G401.6 (cell line): ENCODE data around the gene MGST2.

Experiments
- FAIRE-seq: peaks from 2 replicates; lab custom pipeline; 2012; peaks lifted over from hg19 to GRCh38; lab: Jason Lieb, UNC

MGST2 gene

DNA sequence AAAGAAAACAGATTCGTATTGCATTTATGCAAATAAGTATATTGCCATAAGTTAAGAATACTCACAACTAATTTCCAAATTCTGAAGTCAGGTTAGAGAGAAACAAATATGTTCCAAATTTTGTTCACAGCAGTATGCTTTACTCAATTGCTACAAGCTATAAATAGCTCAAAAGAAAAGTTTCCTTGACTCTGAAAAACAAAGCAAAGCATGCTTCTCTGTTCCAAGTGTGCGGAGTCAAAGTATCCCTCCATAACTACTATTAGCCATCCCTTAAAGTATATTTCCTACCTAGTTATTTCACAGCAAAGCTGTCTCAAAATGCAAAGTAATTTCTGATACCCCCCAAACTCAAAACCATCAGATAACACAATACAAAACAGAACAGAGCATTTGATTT is 47.3 kb downstream of the MGST2 start:
- FAIRE-seq, result no peak

GRCh38 chr4:139715746-139716391 is 50.2 kb downstream of the MGST2 start:
- FAIRE-seq, result no peak

DNA sequence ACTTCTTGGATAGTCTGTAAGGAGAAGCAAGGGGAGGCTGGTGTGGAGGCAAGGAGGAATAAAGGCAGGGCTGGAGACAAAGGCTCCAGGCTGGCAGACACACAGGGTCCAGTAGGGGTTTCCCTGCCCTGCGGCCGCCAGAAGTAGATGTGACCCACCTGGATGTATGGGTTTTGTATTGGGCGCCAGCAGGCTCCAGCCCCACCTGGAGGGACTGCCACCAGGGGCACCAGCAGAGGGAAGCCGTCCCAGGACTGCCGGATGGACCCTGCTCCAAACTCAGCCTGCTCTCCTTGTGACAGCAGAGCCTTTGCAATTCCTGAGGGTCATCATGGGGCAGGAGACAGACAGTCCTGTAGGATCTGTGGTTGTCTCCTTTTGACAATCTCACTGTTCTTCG is 52.7 kb downstream of the MGST2 start:
- FAIRE-seq, result no peak

GRCh38 chr4:139718833-139719232 is 53.2 kb downstream of the MGST2 start:
- FAIRE-seq, result no peak

DNA sequence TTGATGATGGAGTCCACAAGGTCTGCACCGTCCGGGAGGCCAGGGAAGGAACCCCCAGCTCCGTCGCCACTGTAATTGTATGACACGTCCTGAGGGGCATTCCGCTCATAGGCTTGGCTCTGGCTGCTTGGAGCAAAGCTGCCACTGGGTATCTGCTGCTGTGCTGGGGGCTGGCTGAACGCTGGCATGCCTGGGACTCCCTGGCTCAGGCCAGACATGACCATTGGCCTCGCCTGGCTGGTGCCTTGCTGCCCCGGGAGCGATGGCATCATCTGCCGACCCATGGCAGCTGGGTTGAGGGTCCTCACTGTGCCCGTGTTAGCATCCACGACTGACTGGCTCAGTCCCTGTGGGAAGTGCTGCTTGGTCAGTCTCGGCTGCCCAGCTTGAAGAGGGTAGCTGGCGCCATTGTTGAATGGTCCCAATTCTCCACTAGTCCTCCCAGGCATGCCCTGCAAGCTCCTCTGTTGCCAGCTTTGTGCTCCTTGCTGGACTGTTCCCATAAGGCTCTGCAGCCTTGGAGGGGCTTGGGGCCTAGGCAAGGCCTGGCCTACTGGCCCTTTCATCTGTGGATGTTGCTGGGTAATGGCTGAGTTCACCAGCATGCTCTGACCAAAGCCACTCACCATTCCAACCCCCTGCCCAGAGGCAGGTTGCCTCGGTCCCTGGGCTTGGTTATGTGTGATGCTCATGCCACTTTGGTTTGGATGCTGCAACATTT is 53.9 kb downstream of the MGST2 start:
- no peak for FAIRE-seq

DNA sequence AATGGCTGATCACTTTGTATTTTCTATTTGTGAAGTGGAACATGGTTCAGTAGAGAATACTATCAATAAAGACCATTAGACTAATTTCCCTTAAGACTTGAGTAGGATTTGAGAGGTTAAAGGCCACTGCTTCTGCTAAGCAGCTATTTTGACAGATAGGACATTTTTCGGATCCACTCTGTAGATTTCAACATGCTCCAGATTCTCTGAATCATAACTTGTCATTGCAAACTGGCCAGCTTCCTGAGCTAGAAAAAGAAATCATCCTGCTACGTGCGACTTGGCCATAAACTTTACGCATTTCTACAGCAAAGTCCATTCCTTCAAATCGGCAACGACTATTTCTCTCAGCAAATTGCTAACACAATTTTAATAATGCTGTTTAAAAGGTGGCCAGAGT is 55.2 kb downstream of the MGST2 start:
- no peak for FAIRE-seq

GRCh38 chr4:139721789-139722188 is 56.2 kb downstream of the MGST2 start:
- FAIRE-seq, result no peak

DNA sequence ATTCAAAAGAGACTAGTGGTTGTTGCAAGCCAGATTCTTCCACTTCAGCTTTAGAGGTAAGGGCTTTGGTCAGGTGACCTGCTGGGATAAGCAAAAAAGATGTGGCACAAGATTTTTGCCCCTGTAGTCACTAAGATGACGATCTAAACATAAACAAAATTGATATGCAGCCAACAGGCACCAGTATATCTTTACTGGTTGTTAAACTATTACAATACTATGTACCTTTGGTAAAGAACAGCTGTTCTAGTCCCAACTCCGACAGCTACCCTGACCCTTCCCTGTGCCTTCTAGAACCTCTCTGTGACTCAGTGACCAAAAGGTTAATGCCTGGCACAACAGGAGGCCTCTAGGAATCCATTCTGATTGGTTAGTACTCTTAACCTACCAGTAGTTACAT is 59.6 kb downstream of the MGST2 start:
- no peak for FAIRE-seq

- no peak for FAIRE-seq
Observed at GRCh38 chr4:139726615-139727014, 61.0 kb downstream of the MGST2 start.

- no peak for FAIRE-seq
Observed at GRCh38 chr4:139728146-139728545, 62.5 kb downstream of the MGST2 start.

GRCh38 chr4:139728840-139729239 is 63.2 kb downstream of the MGST2 start:
- FAIRE-seq, result no peak

GRCh38 chr4:139732991-139733570 is 67.5 kb downstream of the MGST2 start:
- no peak for FAIRE-seq

GRCh38 chr4:139734201-139734874 is 68.7 kb downstream of the MGST2 start:
- FAIRE-seq, result no peak

DNA sequence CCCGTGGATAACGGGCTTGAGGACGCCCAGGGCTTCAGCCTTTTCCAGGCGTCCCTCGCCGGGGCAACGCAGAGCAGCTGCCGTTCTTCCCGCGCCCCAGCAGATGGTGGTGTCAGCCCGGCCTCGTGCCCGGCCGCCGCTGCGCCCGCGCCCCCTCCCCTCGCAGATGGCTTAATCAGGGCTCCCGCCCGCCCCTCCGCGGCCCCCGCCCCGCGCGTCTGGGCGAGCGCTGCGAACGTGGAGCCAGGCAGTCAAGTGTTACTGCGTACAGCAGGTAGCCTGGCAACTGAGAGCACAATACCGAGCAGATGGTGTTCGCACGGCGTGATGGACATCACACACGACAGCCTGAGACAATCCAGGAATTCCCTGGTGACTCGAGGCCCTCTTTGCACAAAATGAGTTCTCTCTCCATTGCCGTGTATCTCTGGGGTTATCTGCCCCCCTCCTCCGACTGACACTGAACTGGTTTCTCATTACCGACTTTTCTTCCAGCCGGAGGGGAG is 69.3 kb downstream of the MGST2 start:
- no peak for FAIRE-seq

- no peak for FAIRE-seq
Observed at GRCh38 chr4:139735381-139736273, 70.0 kb downstream of the MGST2 start.

DNA sequence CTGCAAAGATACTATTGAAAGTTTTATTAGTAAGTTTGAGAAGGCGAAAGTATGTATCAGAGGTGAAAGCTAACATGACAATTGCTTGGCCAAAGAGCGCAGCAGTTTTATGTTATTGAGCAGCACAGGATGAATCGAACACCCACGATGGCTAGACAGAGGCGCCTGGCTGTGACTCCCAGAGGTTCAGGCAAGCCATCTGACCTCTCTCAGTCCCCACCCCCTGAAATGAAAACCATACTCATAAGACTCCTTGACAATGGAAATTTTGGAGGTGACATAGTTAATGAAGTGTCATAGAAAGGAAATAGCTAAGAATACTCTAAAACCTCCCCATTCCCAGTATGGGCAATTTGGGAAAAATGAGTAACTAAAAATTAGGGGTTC is 70.6 kb downstream of the MGST2 start:
- FAIRE-seq, result no peak

- FAIRE-seq, result no peak
Observed at GRCh38 chr4:139736661-139737060, 71.0 kb downstream of the MGST2 start.

DNA sequence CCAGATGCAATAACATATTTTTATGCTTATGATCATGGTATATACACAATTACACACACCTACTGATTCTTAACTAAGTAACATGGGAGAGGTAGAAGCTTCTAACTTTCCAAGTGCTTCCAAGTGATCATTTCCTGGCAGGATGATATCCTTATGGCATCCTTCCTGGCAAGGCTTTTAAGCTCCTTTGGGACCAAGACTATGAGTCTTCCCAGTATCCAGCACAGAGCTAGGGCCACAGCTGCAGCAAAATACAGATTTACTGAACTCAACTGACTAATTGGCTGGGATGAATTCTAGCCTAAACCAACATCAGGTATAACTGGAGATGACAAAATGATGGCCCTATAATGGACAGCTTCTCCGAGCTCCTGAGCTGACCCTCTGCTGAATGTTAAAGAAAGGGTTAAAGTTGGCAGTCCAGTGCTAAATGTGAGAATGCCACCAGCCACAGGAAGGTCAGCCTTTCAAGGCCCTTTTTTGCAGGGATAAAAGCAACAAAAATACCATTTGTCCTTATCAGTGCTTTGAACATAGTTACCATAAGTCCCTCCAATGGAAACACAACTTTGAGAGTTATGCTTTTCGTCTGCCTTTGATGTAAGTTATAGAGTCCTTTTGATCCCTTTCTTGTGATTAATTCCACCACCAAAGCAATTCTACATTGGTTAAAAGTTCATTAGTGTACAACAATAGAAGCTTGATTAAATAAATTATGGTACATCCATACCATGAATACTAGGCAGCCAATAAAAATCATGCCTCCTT is 73.4 kb downstream of the MGST2 start:
- no peak for FAIRE-seq

DNA sequence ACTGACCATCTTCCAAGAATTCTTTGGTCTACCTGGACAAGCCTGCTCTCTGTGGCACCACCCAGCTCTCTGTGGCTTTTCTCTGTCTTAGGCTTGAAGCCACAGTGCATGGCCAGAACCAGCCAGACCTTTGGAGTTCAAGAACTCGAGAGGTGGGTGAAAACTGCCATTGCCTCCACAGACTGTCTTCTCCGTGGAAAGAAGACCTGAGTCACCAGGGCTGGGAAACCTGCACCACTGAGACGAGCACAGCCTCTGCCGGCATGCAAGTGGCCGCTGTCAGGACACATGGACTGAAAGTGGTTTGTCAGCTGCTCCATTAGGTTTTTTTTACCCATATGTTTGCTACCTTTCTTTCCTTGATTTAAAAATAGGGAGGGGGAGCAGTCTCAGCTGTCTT is 74.5 kb downstream of the MGST2 start:
- no peak for FAIRE-seq

- FAIRE-seq, result no peak
Observed at GRCh38 chr4:139740531-139741041, 75.0 kb downstream of the MGST2 start.

DNA sequence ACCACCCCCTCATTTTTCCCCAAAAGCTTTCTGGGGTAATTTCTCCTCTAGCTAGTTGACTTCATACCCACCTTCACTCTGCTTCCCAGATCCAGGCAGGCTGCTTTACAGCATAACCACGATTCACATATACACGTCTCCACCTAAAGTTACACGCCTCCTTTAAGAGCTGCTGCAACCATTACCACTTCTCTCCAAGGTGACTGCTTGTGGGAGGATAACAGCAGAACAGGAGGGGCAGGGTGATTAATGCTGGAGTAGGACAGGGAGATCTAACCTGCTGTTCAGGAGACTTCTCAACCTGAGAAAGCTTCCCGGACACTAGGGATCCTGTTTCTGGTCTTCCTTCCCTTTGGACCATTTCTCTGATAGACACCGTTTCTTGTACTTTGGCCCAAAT is 77.4 kb downstream of the MGST2 start:
- no peak for FAIRE-seq
